Measurements from ENCODE around the gene ADRA2B.

The ADRA2B gene

GRCh38 chr2:96154506-96155380, 38.4 kb upstream of the ADRA2B start:
- no peak for TF ChIP-seq CTCF (IDR thresholded peaks at IDR 0.05; ENCODE audit: extremely low read depth, insufficient read depth, missing control alignments)
- DNase-seq (ENCODE audit: low spot score), result no peak
- in situ Hi-C loops (cut with MboI; ENCODE audit: low pct_unique_long_range_greater_than_20kb, low sequenced_read_pairs, unreplicated experiment), result no loop called here

- DNase-seq (ENCODE audit: low spot score), result no peak
- in situ Hi-C loops (cut with MboI; ENCODE audit: low pct_unique_long_range_greater_than_20kb, low sequenced_read_pairs, unreplicated experiment), result no loop called here
- TF ChIP-seq CTCF (IDR thresholded peaks at IDR 0.05; ENCODE audit: extremely low read depth, insufficient read depth, missing control alignments), result no peak
These were observed 37.6 kb upstream of the ADRA2B start for GRCh38 chr2:96153991-96154431.

GRCh38 chr2:96153291-96153713, 36.9 kb upstream of the ADRA2B start:
- no peak for DNase-seq (ENCODE audit: low spot score)
- no peak for TF ChIP-seq CTCF (IDR thresholded peaks at IDR 0.05; ENCODE audit: extremely low read depth, insufficient read depth, missing control alignments)
- in situ Hi-C loops (cut with MboI; ENCODE audit: low pct_unique_long_range_greater_than_20kb, low sequenced_read_pairs, unreplicated experiment), result no loop called here

- in situ Hi-C loops (cut with MboI; ENCODE audit: low pct_unique_long_range_greater_than_20kb, low sequenced_read_pairs, unreplicated experiment), result no loop called here
- no peak for DNase-seq (ENCODE audit: low spot score)
- no peak for TF ChIP-seq CTCF (IDR thresholded peaks at IDR 0.05; ENCODE audit: extremely low read depth, insufficient read depth, missing control alignments)
These were observed 36.2 kb upstream of the ADRA2B start for GRCh38 chr2:96152304-96153161.

GRCh38 chr2:96151595-96152303, 35.4 kb upstream of the ADRA2B start:
- no peak for DNase-seq (ENCODE audit: low spot score)
- in situ Hi-C loops (cut with MboI; ENCODE audit: low pct_unique_long_range_greater_than_20kb, low sequenced_read_pairs, unreplicated experiment), result no loop called here
- TF ChIP-seq CTCF (IDR thresholded peaks at IDR 0.05; ENCODE audit: extremely low read depth, insufficient read depth, missing control alignments), result no peak
